Spleen (tissue), 7 donors: ENCODE data around the gene SKIC8.

Source experiments
- POLR2A ChIP-seq, 3 donors: fragments of 450-650 bp; IDR thresholded peaks; one replicate each; pipeline ENCODE4 v1.5.1; 2017; ENCODE audit warnings: antibody characterized with exemption in 3 of 3, mild to moderate bottlenecking in 1 of 3
- TF ChIP-seq, protein P1 (sequence below), 11 experiments: fragments of 200-600 bp in 7 of 11; fragments of 450-650 bp in 4 of 11; sonication (generic) in 4 of 11; IDR thresholded peaks in 8 of 11; conservative IDR thresholded peaks in 3 of 11; 1 replicate in 7 of 11; 2 replicates in 4 of 11; pipeline versions ENCODE4 v1.4.0 to v1.8.0; 2016 to 2021; ENCODE audit warnings: antibody characterized with exemption in 11 of 11, inconsistent platforms in 4 of 11, mild to moderate bottlenecking in 1 of 11
- donor health status: DM: no; HTN: no; CAD: no; lungs with moderate emphysema.
- donor health status: DM: no; HTN: no; CAD: no.
- donor health status: DM: no; HTN: no; CAD: no.

DNA sequence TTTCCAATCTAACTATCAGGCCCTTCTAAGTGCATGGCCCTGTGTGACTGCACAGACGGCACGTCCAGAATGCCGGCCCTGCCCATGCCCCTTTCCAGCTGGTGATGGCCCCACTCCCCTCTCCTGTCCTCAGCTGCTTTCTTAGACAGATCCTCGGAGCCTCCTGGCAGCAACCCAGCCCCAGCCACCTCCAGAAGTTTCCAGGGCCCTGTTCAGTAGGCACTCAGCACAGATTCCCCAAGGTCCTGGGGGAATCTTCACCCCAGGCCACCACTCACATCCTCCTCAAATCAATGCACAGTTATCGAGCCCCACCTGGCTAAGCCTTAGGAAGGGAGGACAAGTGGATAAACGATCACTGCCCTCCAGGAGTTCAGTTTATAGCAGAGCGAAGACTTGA lies 39.4 kb upstream of the SKIC8 start:
- TF ChIP-seq, protein P1, sequence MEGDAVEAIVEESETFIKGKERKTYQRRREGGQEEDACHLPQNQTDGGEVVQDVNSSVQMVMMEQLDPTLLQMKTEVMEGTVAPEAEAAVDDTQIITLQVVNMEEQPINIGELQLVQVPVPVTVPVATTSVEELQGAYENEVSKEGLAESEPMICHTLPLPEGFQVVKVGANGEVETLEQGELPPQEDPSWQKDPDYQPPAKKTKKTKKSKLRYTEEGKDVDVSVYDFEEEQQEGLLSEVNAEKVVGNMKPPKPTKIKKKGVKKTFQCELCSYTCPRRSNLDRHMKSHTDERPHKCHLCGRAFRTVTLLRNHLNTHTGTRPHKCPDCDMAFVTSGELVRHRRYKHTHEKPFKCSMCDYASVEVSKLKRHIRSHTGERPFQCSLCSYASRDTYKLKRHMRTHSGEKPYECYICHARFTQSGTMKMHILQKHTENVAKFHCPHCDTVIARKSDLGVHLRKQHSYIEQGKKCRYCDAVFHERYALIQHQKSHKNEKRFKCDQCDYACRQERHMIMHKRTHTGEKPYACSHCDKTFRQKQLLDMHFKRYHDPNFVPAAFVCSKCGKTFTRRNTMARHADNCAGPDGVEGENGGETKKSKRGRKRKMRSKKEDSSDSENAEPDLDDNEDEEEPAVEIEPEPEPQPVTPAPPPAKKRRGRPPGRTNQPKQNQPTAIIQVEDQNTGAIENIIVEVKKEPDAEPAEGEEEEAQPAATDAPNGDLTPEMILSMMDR (IDR thresholded peaks at IDR 0.05 in 8 of 11, conservative IDR thresholded peaks at IDR 0.05 in 3 of 11): no peak
- no peak for TF ChIP-seq POLR2A (IDR thresholded peaks at IDR 0.05)
